ENCODE results near the gene ADAMTS16.

GRCh38 chr5:5234912-5235311 is 94.8 kb downstream of the ADAMTS16 start:
- TF ChIP-seq CTCF (IDR thresholded peaks at IDR 0.05 in 8 of 11, conservative IDR thresholded peaks at IDR 0.05 in 3 of 11) (no peak), POLR2AphosphoS5 (IDR thresholded peaks at IDR 0.05) (no peak), POLR2A (IDR thresholded peaks at IDR 0.05) (no peak)
